GM19455 (cell line): ENCODE results near the gene RO60.
"Not testable (repeated sequence)": the region's sequence is repeated elsewhere in the genome, so short reads cannot be mapped to it uniquely, and the experiment has no call there.

Source experiments
- ATAC-seq: cut with Tn5 transposase; IDR thresholded peaks from one replicate; pipeline ENCODE4 v1.9.1; 2021; ENCODE audit not compliant: unreplicated experiment

RO60 gene

DNA sequence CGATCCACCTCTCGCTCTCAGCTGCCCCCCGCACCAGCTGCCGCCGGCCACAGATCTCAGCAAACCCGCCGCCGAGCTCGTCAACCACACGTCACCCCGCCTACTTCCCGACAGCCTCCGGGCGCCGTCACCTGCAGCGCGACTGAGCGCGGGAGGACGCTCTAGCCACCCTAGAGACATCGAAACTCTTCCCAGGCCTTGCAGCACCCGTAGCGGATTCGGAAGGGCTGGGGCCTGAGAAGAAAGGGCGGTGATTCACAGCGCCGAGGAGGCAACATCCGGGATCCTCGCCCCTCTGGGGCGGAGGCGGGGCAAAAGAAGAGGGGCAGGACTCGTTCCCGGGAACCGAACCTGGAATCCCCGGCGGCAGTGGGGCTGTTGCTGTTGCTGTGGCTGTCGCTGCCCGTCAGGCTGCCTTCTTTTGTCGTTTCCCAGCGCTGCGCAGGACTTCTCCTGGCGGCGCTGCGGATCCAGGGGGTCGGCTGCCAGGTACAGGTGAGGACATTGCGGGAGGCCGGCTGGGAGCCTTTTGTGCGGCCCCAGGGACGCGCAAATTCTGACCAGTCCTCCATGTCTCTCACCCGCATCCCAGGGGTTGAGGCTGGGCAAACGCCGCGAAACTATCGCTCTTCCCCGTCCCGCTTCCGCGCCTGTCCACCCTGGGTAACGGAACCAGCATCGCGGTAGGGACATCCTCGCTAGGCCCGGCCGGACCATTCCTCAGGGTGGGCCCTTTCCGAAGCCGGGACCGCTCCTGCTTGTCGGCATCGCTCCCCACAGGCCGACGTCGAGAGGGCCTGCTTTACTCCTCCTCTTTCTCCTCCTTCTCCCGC, at the start of gene RO60, which contains the start of gene UCHL5:
Gene RO60, plus strand, starts transcription at position 331 of the 833 bp plus-strand sequence. CDS start 9,443 bp downstream, outside the sequence.
Gene UCHL5, minus strand, starts transcription at position 79 of the 833 bp plus-strand sequence. CDS start 100 bp downstream, outside the sequence.
- peak; percentile 93 for ATAC-seq

DNA sequence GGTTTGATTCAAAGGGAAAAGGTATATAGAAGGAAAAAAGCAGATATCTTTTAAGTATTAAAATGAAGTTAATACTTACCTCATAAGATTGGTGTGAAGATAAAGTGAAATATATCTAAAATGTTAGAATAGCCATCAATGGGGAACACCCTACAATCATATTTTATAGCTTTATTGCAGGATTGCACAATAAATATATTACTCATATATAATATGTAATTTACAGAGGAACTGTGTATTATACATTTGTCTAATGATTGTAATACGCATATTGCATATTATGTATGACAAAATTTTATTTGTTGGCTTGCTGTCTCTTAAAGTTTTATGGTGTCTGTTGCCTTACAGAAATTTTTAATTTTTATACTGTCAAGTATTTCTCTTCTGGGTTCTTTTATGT, 48.0 kb upstream of the RO60 start:
- no peak for ATAC-seq

DNA sequence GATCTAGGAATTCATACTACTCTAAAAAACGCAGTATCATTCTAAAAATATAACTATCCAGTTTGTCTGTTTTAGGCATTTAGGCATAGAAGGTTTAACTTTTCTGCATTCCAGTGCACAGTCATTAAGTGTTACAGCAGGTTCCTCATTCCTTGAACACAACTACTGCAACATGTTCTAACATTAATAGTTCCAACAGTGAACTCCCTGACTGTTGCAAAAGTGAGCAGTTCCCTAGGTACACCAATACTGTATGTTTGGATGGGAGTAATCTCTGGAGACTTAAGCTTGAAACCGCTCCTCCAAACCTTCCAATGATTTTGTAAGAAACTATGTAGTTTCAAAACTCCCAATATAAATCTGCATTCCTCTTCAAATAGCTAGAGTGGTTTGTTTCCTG, 46.4 kb upstream of the RO60 start:
- no peak for ATAC-seq

DNA sequence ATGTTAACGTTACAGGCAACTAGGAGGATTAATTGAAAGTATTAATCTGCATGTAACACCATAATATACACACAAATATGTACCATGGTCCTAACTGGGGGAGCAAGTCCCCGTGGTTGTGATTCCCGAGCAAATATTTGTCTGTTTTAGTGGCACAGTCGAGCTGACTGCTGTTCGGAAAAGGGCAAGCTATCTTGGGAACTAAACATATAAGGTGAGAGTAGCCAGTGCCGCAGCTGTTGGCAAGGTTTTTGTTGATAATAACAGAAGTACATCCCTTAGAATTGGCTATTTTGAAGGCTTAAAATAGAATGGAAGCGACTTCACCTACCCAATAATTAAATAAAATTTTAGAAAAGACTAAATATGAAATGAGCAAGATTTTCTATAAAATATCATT, 45.7 kb upstream of the RO60 start:
- ATAC-seq: no peak

- no peak for ATAC-seq
Measured at GRCh38 chr1:193014400-193014799, 45.0 kb upstream of the RO60 start.

DNA sequence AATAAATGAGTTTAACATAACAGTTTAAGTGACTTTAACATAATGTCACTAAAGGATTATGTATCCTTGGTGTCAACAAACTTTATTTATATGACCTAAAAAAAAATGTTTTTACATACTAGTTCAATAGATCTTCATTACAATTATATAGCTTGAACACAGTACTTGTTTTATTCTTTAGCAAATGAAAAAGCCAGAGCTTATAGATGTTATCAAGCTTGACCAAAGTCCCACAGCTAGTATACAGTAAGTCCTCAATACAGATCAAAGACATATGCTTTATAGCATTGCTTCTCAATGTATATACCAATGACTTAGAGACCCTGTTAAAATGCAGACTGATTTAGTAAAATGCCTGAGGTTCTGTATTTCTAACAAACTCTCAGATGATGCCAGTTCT, 42.6 kb upstream of the RO60 start:
- no peak for ATAC-seq

- peak; percentile 69 for ATAC-seq
Measured at GRCh38 chr1:193019442-193020026, 39.9 kb upstream of the RO60 start.

DNA sequence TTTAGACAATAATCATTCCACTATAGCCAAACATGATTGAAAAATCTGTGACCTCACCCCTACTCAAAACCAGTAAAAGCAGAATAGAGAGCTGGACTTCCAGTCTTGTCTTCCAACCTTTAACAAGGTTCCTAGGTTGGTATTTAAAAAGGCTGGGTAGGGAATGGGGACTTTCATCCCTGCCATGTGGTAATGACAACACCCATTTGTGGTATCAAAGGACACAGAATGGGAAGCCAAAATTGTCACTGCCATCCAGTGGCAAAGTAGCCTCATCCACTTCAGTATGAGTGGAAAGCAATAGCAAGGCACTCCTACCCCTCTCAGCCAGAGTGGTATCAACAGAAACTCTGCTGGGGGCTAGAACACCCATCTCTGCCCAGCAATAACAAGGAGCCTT, 34.2 kb upstream of the RO60 start:
- no peak for ATAC-seq

DNA sequence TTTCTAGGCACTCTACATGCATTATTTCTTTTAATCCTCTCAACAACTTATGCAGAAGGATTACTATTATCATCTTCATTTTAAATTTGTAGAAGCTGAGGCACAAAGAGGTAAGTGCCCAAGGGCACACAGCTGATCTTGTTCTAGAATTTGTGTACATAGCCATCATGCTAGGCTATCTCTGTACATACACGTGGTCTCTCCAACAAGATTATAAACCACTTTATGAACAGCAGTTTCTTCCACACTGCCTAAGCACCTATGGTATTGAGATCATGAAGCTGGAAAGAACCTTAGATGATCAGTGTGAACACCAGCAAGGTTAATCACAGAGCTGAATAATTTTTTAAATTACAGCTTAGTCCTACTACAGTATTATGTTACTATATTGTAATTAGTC, 29.1 kb upstream of the RO60 start:
- no peak for ATAC-seq

GRCh38 chr1:193031431-193031830, 28.0 kb upstream of the RO60 start:
- peak; percentile 63 for ATAC-seq

DNA sequence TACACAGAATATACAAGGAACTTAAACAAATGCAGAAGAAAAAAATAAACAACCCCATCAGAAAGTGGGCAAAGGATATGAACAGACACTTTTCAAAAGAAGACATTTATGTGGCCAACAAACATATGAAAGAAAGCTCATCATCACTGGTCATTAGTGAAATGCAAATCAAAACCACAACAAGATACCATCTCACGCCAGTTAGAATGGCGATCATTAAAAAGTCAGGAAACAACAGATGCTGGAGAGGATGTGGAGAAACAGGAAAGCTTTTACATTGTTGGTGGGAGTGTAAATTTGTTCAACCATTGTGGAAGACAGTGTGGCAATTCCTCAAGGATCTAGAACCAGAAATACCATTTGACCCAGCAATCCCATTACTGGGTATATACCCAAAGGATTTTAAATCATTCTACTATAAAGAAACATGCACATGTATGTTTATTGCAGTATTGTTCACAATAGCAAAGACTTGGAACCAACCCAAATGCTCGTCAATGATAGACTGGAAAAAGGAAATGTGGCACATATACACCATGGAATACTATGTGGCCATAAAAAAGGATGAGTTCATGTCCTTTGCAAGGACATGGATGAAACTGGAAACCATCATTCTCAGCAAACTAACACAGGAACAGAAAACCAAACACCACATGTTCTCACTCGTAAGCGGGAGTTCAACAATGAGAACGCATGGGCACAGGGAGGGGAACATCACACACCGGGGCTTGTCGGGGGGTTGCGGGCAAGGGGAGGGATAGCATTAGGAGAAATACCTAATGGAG, 26.6 kb upstream of the RO60 start:
- ATAC-seq: not testable (repeated sequence)

GRCh38 chr1:193033610-193034009, 25.8 kb upstream of the RO60 start:
- no peak for ATAC-seq

GRCh38 chr1:193036337-193037047, 22.9 kb upstream of the RO60 start:
- ATAC-seq: no peak

DNA sequence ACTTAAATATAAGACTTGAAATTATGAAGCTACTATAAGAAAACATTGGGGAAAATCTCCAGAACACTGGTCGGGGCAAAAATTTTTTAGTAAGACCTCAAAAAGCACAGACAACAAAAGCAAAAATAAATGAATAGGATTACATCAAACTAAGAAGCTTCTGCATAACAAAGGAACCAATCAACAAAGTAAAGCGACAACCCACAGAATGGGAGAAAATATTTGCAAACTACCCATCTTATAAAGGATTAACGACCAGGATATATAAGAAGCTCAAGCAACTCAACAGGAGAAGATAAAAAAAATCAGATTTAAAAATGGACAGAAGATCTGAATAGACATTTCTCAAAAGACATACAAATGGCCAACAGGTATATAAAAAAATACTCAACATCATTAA, 19.4 kb upstream of the RO60 start:
- no peak for ATAC-seq

DNA sequence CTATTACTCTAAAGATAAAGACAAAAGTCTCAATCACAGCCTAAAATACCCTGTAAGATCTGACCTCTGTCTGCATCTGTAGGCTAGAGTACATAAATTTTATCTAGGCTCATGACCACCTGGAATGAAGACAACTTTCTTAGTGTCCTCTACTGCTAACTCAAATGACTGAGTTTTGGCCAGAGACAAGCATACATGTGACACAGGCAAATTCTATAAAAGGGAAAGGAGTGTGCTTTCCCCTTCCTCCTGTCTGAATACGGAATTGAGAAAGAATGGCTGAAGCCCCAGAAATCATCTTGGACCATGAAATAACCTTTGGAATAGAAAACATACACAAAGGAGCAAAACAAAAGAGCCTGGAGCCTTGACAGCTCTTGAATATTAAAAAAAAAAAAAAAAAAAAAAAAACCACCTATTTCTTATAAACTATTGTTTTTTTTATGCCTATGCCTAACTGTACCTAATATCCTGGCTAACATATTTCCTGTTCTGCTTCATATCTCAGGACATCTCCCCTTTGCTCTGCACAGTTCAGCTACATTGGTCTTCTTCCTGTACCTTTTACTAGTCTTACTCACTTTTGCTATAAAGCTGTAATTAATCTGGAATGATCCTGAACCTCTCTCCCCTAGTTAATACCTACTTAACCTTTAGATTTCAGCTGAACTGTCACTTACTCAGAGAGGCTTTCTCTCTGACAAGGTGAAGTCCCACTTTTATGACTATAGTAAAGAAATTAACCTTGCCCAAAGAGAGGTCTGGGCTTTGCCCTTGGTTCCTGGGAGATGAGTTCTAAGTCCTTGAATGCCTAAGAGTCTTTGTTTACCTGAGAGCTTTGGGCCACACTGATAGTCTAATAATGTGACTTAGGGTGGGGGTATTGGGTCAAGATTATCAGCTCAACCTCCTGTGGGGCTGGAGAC, 16.4 kb upstream of the RO60 start:
- ATAC-seq: no peak

DNA sequence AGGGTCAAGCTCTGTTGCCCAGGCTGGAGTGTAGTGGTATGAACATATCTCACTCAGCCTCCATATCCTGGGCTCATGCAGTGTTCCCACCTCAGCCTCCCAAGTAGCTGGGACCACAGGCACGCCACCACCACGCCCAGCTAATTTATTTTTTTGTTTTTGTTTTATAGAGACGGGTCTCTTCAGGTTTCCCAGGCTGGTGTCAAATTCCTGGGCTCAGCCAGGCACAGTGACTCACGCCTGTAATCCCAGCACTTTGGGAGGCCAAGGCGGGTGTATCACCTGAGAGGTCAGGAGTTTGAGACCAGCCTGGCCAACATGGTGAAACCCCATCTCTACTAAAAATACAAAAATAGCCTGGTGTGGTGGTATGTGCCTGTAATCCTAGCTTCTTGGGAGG, 10.5 kb upstream of the RO60 start:
- ATAC-seq: not testable (repeated sequence)

DNA sequence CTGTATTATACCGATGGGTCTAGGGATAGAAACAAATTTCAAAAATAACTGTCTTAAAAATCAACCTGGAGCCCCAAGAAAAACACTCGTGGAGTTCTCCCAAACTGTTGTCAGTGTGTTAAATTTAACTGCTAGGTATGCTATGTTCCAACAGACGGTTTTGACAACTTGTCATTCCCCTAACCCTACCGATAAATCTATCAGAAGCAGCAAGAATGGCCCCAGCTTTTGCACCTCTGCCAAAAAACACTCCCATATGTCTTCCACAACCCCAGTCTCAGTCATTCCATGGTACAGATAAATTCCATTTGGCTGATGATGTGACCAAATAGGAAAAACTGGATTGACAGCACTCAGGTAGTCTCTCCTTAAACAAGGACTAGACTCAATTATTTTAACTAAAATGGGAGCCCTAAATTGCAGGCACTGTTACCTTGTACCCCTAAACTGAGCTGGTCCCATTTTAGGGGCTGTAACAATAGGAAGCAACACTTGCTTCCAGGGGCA, 5.2 kb upstream of the RO60 start:
- ATAC-seq: no peak

DNA sequence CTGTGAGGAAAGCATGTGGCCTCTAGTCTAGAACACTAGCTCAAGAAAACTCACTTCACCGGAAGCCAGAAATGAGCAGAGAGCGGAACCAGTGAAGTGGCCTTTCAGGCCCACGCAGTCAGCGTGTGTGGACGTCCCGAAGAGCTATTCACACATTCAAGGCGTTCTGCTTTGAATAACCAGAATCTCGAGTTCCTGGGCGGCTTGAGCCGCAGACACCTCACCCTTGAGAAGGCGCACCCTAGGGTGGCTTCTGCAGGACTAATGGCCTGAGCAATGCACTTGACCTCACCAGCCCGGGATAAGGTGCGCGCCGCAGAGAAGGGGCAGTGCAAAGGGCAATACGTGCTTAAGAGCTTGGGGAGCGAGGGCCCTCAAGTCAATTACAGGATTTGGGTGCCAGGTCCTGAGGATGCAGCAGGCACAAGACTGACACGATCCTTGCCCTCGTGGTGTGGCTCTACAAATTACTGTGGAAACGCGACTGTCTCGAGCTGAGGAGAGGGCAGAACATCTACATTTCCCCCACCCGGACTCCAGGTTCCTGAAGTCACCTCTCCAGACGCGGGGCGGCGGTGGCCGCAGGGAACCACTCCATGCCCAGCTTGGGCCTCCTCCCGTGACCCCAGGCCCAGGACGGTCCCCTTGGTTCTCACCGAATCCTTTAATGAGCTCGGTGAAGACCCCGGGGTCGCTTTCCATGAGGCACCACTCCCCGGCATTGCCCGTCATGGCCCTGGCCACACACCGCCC, 707 bp upstream of the RO60 start:
- ATAC-seq: peak; percentile 61

DNA sequence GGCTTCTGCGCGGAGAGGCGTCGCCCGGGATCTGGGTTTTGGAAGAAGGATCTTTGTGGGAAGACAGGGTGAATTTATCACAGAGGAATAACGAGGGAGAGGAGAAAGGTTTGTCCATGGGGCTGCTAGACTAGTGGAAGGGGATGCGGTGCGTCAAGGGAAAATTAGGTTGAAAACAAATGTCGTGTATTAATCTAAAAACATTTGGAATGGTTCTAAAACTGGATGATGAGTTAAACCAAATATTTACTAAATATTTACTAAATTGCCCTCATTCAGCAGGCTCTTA, 647 bp downstream of the RO60 start:
- no peak for ATAC-seq
